ENCODE measurements around the gene TMEM132D. TPM values are rescaled to one million over a fixed set of nuclear protein-coding genes. Genes with fewer than 3 reads are reported as not detected.

The TMEM132D gene
- total RNA-seq, 1 donor from 2014 or later: not detected

GRCh38 chr12:129873833-129874208 is 30.0 kb downstream of the TMEM132D start:
- intact Hi-C loops (cut with micrococcal nuclease): no loop called here

GRCh38 chr12:129873111-129873832 is 30.6 kb downstream of the TMEM132D start:
- intact Hi-C loops (cut with micrococcal nuclease): no loop called here

- intact Hi-C loops (cut with micrococcal nuclease): no loop called here
Measured at GRCh38 chr12:129871991-129872972, 31.5 kb downstream of the TMEM132D start.

GRCh38 chr12:129870796-129871195 is 33.0 kb downstream of the TMEM132D start:
- intact Hi-C loops (cut with micrococcal nuclease): no loop called here

GRCh38 chr12:129870136-129870535 is 33.7 kb downstream of the TMEM132D start:
- intact Hi-C loops (cut with micrococcal nuclease): no loop called here

- intact Hi-C loops (cut with micrococcal nuclease): no loop called here
Measured at GRCh38 chr12:129868575-129868974, 35.2 kb downstream of the TMEM132D start.

- intact Hi-C loops (cut with micrococcal nuclease): no loop called here
Measured at GRCh38 chr12:129863938-129864337, 39.9 kb downstream of the TMEM132D start.

- intact Hi-C loops (cut with micrococcal nuclease): no loop called here
Measured at GRCh38 chr12:129862561-129863175, 41.2 kb downstream of the TMEM132D start.

GRCh38 chr12:129861951-129862350 is 41.9 kb downstream of the TMEM132D start:
- intact Hi-C loops (cut with micrococcal nuclease): no loop called here

GRCh38 chr12:129854591-129854990 is 49.2 kb downstream of the TMEM132D start:
- intact Hi-C loops (cut with micrococcal nuclease): no loop called here

- intact Hi-C loops (cut with micrococcal nuclease): no loop called here
Measured at GRCh38 chr12:129851296-129851695, 52.5 kb downstream of the TMEM132D start.

- intact Hi-C loops (cut with micrococcal nuclease): no loop called here
Measured at GRCh38 chr12:129848876-129849275, 54.9 kb downstream of the TMEM132D start.

GRCh38 chr12:129847063-129847462 is 56.8 kb downstream of the TMEM132D start:
- intact Hi-C loops (cut with micrococcal nuclease): no loop called here

- intact Hi-C loops (cut with micrococcal nuclease): no loop called here
Measured at GRCh38 chr12:129844662-129845220, 59.1 kb downstream of the TMEM132D start.

- intact Hi-C loops (cut with micrococcal nuclease): no loop called here
Measured at GRCh38 chr12:129841251-129841650, 62.6 kb downstream of the TMEM132D start.

GRCh38 chr12:129840145-129840884 is 63.5 kb downstream of the TMEM132D start:
- intact Hi-C loops (cut with micrococcal nuclease): no loop called here

- intact Hi-C loops (cut with micrococcal nuclease): no loop called here
Measured at GRCh38 chr12:129839679-129840078, 64.1 kb downstream of the TMEM132D start.

GRCh38 chr12:129831294-129831693 is 72.5 kb downstream of the TMEM132D start:
- intact Hi-C loops (cut with micrococcal nuclease): no loop called here

GRCh38 chr12:129830796-129831195 is 73.0 kb downstream of the TMEM132D start:
- intact Hi-C loops (cut with micrococcal nuclease): no loop called here

GRCh38 chr12:129827866-129828384 is 75.9 kb downstream of the TMEM132D start:
- intact Hi-C loops (cut with micrococcal nuclease): no loop called here

Data from T-helper 1 cell treated with Interleukin-12 subunit alpha and Interleukin-12 subunit beta and Interleukin-4 antibody, amounts not matched to agents 30 ng/mL and 1 ng/mL, for 36 hours (primary cell).